ENCODE results near the gene ST7. TPM values are rescaled to one million over a fixed set of nuclear protein-coding genes. Genes with fewer than 3 reads are reported as not detected.

Gene ST7
- polyA plus RNA-seq, 1 donor (not counting 4 experiments of a cell fraction or from before 2014, with no cell fraction given): 16.9 TPM

DNA sequence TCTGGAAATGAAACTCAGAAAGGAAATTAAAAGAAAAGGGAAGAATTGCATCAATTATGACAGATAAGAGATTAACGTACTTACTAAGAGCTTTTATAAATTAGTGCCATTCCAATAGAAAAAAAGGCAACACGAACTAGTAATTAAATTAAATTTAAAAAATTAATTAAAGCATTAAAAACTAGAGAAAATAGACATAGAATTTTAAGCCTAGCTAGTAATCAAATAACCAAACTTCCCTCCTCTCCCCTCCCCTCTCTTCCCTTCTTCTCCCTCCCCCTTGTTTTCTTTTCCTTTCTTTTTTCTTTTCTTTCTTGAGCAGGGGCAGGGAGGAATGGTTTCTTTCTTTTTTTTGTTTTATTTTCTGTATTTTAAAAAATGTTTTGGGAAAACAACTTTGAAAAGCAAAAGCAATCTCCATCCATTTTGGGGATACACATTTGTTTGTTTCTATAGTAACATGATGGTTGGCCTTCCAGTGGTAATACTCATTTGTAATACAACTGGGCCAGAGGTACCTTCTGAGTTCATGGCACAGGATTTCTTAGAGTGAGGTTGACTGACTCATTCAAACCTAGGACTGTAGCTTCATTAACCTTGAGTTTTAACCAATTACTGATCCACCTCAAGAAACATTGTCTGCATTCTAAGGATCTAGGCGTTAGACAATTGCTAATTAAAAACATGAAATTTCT lies 132.6 kb downstream of the ST7 start:
- no peaks in the 10 kb centered on the region for H3K9me3 ChIP-seq (ENCODE audit: control insufficient read depth, low read depth, low read length)
- peak overlapping the region; percentile 50 for H3K9ac ChIP-seq (ENCODE audit: control insufficient read depth, extremely low read depth, insufficient read depth, low read length)
- no peak overlapping the region for H3K4me3 ChIP-seq (ENCODE audit: control insufficient read depth in 2 of 3, extremely low read depth in 1 of 3, insufficient read depth in 2 of 3, low read depth in 1 of 3, low read length in 3 of 3)
- no peaks in the 10 kb centered on the region for H3K27me3 ChIP-seq (ENCODE audit: control insufficient read depth, extremely low read depth, insufficient read depth, low read length)
- H3K36me3 ChIP-seq (ENCODE audit: control insufficient read depth in 2 of 2, extremely low read depth in 1 of 2, insufficient read depth in 2 of 2, low read length in 2 of 2): no peaks in the 10 kb centered on the region
- TF ChIP-seq EZH2 (IDR thresholded peaks at IDR 0.05; ENCODE audit: low read length): no peak
- TF ChIP-seq, protein P1, sequence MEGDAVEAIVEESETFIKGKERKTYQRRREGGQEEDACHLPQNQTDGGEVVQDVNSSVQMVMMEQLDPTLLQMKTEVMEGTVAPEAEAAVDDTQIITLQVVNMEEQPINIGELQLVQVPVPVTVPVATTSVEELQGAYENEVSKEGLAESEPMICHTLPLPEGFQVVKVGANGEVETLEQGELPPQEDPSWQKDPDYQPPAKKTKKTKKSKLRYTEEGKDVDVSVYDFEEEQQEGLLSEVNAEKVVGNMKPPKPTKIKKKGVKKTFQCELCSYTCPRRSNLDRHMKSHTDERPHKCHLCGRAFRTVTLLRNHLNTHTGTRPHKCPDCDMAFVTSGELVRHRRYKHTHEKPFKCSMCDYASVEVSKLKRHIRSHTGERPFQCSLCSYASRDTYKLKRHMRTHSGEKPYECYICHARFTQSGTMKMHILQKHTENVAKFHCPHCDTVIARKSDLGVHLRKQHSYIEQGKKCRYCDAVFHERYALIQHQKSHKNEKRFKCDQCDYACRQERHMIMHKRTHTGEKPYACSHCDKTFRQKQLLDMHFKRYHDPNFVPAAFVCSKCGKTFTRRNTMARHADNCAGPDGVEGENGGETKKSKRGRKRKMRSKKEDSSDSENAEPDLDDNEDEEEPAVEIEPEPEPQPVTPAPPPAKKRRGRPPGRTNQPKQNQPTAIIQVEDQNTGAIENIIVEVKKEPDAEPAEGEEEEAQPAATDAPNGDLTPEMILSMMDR (optimal IDR thresholded peaks at IDR 0.05 in 1 of 3, IDR thresholded peaks at IDR 0.05 in 1 of 3, conservative IDR thresholded peaks at IDR 0.05 in 1 of 3; ENCODE audit: extremely low read depth in 1 of 3, insufficient read depth in 2 of 3, low read length in 3 of 3): no peak
- peaks cover 2% of the 10 kb centered on the region for H4K20me1 ChIP-seq (ENCODE audit: control insufficient read depth, extremely low read depth, insufficient read depth, low read length)
- no peak overlapping the region for H2AFZ ChIP-seq (ENCODE audit: control insufficient read depth, low read length)
- H3K79me2 ChIP-seq (ENCODE audit: control insufficient read depth, insufficient read depth, low read length): no peaks in the 10 kb centered on the region
- H3K4me2 ChIP-seq (ENCODE audit: control insufficient read depth, extremely low read depth, insufficient read depth, low read depth, low read length): peak overlapping the region; percentile 72
- no peaks in the 10 kb centered on the region for H3K9me1 ChIP-seq (ENCODE audit: control insufficient read depth, extremely low read depth, insufficient read depth, low read length)
- dilution Hi-C loops (cut with MboI; ENCODE audit: extremely low pct_ligation_motif_present, low sequenced_read_pairs): no loop called here
- DNase-seq (ENCODE audit: low read depth, low spot score): no peak
- peak overlapping the region; percentile 84 for H3K27ac ChIP-seq (ENCODE audit: control insufficient read depth, insufficient read depth, low read length)
- no peak for FAIRE-seq
- H3K4me1 ChIP-seq (ENCODE audit: control insufficient read depth, extremely low read depth, insufficient read depth, low read length): peaks cover 43% of the 10 kb centered on the region

DNA sequence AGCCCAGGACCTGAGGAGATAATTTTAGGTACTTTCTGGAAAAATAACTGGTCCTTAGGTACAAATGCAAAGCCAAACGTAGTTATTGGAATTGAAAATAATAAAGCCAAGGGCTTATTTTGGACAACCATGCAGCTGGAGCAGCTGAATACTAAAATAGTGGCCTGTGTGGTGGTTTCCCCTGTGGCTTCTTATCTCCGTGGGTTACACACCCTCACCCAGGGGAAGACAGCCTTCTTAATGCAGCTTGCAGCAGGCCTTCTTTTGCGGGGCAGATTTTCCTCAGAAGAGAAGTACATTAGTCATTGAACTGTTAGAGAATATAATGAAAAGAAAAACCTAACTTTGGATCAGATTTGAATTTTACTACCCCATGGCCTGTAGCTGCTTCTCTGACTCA lies 133.5 kb downstream of the ST7 start:
- no peak for DNase-seq (ENCODE audit: low read depth, low spot score)
- no peak overlapping the region for H3K4me3 ChIP-seq (ENCODE audit: control insufficient read depth in 2 of 3, extremely low read depth in 1 of 3, insufficient read depth in 2 of 3, low read depth in 1 of 3, low read length in 3 of 3)
- no peak overlapping the region for H2AFZ ChIP-seq (ENCODE audit: control insufficient read depth, low read length)
- no peaks in the 10 kb centered on the region for H3K36me3 ChIP-seq (ENCODE audit: control insufficient read depth in 2 of 2, extremely low read depth in 1 of 2, insufficient read depth in 2 of 2, low read length in 2 of 2)
- TF ChIP-seq, protein P1 (optimal IDR thresholded peaks at IDR 0.05 in 1 of 3, IDR thresholded peaks at IDR 0.05 in 1 of 3, conservative IDR thresholded peaks at IDR 0.05 in 1 of 3; ENCODE audit: extremely low read depth in 1 of 3, insufficient read depth in 2 of 3, low read length in 3 of 3): no peak
- no peak for TF ChIP-seq EZH2 (IDR thresholded peaks at IDR 0.05; ENCODE audit: low read length)
- FAIRE-seq: no peak
- peaks cover 43% of the 10 kb centered on the region for H3K4me1 ChIP-seq (ENCODE audit: control insufficient read depth, extremely low read depth, insufficient read depth, low read length)
- H3K4me2 ChIP-seq (ENCODE audit: control insufficient read depth, extremely low read depth, insufficient read depth, low read depth, low read length): no peak overlapping the region
- no peaks in the 10 kb centered on the region for H3K9me3 ChIP-seq (ENCODE audit: control insufficient read depth, low read depth, low read length)
- no peaks in the 10 kb centered on the region for H3K27me3 ChIP-seq (ENCODE audit: control insufficient read depth, extremely low read depth, insufficient read depth, low read length)
- H3K9me1 ChIP-seq (ENCODE audit: control insufficient read depth, extremely low read depth, insufficient read depth, low read length): no peaks in the 10 kb centered on the region
- no peak overlapping the region for H3K9ac ChIP-seq (ENCODE audit: control insufficient read depth, extremely low read depth, insufficient read depth, low read length)
- dilution Hi-C loops (cut with MboI; ENCODE audit: extremely low pct_ligation_motif_present, low sequenced_read_pairs): no loop called here
- H3K79me2 ChIP-seq (ENCODE audit: control insufficient read depth, insufficient read depth, low read length): no peaks in the 10 kb centered on the region
- H3K27ac ChIP-seq (ENCODE audit: control insufficient read depth, insufficient read depth, low read length): no peak overlapping the region
- peaks cover 2% of the 10 kb centered on the region for H4K20me1 ChIP-seq (ENCODE audit: control insufficient read depth, extremely low read depth, insufficient read depth, low read length)
